ENCODE results near the gene OTOR.

Gene OTOR

DNA sequence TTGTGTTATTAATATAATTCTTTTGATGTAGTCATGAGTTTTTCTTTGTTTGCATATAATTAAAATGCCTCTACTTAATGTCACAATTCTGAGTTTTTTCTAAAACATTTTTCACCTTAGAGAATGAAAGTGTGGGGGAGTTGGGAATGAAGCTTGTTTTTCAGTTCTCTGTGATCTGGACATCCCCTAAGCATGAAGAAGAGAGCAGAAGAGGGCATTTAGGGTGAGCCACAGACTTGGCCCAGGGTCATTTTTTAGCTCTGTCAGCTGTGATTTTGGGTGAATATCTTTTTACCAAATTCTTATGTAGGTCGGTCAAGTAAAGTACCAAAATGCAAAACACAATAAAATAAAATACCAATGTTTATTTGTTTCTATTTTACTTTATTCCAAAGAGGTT, 3.9 kb downstream of the OTOR start:
- DNase-seq: no peak

GRCh38 chr20:16752901-16753300, 4.7 kb downstream of the OTOR start:
- no peak for DNase-seq

DNA sequence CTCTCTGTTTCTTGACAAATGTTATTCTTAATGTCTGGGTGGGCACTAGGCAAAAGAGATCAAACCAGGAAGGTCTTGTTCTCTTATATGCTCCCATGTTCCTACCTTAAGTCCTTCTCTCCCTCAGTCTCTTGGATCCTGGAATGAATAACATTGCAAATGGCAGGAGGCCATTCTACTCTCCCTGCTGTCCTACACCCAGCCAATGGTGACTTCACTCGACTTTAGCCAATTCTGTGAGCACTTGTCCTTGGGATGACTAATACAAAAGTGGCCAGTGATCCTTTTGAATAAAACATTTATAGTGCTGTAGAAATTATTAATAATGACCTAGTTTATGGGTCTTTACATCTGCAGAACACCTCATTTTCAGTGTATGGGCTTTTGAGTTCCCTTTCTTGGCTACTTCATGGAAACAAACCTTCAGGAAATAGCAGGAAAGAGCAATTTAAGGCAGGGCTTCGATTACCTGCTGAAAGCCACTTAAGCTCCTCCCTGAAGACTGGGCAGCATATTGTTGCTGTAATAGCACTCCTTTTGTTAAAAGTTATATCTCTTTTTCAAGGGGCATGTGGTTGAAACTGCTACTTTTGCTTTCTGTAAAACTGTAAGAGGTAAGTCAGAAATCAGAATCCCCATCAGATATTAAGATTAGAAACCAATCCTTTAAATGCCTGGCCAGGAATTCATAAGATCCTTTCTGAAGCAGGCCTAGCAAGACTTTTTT, 10.5 kb downstream of the OTOR start:
- no peak for DNase-seq

DNA sequence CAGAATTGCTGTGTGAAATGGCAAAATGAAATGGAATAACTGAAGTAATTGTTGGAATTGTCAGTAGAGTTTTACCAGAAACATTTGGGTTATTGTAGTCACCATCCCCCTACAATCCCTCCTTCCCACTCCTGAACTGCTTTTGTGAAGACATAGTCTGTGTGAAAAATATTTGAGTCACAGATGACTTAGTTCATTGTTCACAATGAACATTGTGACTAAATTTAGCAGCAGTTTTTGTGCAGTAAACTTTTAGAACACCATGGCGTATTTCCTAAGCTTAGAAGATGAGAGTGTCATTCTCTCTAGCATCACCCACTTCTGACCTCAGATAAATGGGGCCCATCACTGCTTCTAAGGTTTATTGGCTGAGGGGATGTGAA, 11.0 kb downstream of the OTOR start:
- no peak for DNase-seq

DNA sequence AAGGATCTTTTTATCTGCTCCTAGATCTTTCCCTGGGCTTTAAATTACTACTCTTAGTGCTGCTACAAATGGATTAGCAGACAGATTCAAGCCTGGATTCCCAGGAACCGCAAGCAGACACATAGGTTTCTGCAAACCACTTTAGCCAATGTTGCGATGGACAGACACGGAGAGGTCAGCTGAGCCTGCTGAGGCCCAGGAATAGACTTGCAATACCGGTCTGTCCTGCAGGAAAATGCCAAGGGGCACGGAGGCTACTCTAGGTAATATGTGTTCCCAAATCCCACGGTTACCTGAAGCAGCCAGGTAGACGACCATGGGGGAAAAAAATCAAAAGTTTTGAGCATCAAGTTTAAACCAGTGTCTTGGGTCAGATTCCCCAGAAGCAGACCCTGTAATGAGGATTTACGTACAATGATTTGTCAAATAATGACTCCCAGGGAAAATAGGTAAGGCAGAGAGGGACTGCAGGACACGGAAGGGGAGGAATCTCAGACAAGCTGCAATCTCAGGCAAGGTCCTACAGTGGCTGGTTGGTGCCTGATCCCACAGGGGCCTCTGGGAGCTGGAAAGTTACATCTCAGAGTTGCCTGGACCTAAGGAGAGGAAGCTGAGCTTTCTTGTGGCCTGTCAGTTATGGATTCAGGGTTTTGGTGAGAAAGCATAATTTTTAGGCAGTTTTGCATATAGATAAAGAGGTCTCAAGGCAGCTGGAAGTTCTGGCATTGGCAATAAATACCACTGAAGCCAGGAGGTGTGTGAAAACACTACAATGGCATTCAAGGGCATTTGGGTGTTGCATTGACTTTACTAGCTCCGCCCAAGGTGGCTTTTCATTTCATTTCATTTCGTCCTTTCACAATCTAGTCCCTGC, 12.5 kb downstream of the OTOR start:
- DNase-seq: no peak

GRCh38 chr20:16761305-16761829, 13.2 kb downstream of the OTOR start:
- peak; percentile 30 to 62 for DNase-seq

- no peak for DNase-seq
Observed at GRCh38 chr20:16764560-16764959, 16.4 kb downstream of the OTOR start.

- DNase-seq: no peak
Observed at GRCh38 chr20:16771213-16771612, 23.1 kb downstream of the OTOR start.

GRCh38 chr20:16775961-16776360, 27.8 kb downstream of the OTOR start:
- no peak for DNase-seq

- DNase-seq: no peak
Observed at GRCh38 chr20:16777126-16777525, 29.0 kb downstream of the OTOR start.

GRCh38 chr20:16778159-16778558, 30.0 kb downstream of the OTOR start:
- DNase-seq: no peak

DNA sequence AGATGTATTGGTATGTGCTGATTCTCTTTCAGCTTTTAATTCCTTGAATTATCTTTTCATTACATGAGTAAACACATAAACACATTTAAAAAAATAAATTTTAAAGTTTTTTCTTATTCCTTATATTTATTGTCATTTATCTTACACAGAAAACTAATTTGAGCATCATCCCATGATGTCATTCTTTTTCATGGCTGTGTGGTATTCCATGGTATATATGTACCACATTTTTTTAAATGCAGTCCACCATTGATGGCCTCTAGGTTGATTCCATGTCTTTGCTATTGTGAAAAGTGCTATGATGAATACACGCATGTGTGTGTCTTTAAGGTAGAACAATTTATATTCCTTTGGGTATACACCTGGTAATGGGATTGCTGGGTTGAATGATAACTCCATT, 33.3 kb downstream of the OTOR start:
- no peak for DNase-seq

- no peak for DNase-seq
Observed at GRCh38 chr20:16785226-16785625, 37.1 kb downstream of the OTOR start.

Data from inflammatory macrophage treated with lipopolysaccharide for 1 hour (primary cell).